HG02943 (cell line): ENCODE data around the gene TAL1.

Source experiments
- ATAC-seq: cut with Tn5 transposase; IDR thresholded peaks from one replicate; pipeline ENCODE4 v1.9.1; 2021; ENCODE audit warnings: mild to moderate bottlenecking, low read depth, moderate library complexity; ENCODE audit not compliant: unreplicated experiment

Gene TAL1

DNA sequence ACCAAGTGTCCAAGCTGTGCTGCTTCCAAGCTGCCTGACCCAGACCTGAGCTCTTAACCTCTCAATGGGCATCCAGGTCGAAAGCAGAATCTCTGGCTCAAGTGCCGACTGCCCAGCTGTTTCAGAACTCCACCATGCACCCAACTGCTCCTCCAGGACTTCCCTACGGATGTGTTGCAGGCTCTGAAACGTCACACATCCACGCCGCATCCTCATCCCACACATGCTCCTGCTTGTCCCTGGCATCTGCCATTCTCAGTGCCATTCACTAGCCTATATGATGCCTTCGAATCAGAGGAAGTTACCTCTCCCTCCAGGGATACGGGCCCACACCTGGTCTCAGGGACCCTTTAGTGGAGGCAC, 53.4 kb downstream of the TAL1 start:
- ATAC-seq = no peak

- no peak for ATAC-seq
Observed at GRCh38 chr1:47178020-47178419, 54.0 kb downstream of the TAL1 start.

DNA sequence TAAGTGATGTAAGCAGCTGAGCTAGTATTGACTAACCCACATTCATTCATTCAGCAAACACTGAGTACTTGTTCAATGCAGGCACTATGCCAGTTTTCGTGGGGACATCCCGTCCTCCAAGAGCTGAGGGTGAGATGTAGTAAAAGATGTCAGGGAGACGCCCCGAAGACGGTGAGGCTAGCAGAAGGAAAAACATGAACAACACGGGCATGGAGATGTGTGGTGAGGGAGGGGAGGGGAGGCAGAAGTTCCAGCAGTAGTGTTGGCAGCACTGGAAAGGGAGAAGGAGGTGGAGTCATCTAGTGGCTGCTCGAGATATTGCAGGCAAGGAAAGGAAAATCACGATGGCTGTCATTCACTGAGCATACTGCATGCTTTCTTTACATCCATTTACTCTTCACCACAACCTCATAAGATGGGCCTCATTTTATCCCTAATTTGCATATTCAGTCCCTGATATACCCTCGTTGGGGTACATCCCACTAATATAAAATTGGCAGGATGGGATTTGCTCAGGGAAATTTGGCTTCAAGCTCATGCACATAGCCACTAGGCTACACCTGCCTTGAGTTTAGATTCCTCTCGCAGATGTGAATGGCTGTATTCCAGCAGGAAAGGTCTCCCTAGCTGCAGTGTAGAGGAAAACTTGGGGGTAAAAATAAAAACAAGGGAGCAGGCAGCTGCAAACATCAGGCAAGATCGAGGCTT, 56.6 kb downstream of the TAL1 start:
- peak; percentile 50 for ATAC-seq

DNA sequence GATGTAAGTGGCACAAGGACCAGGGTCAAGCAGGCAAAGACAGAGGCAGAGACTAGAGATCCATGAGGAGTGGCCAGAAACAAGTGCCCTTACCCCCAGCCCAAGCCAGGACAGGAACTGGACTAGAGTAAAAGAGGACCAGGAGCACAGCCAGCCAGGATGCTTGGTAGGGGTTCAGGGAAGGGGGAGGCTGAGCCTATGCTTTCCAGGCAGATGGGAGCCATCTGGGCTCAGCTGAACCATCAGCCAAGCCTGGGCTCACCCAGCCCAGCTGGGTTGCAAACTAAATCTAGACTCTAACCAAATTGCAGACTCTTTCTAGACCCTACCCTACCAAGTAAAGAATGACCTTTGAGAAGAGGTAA, 57.4 kb downstream of the TAL1 start:
- ATAC-seq = no peak

GRCh38 chr1:47172782-47173181, 59.2 kb downstream of the TAL1 start:
- no peak for ATAC-seq
